PC-9 (cell line): Measurements from ENCODE around the gene ZCCHC10. TPM values are rescaled to one million over a fixed set of nuclear protein-coding genes. Genes with fewer than 3 reads are reported as not detected.
"Not testable (repeated sequence)": the region's sequence is repeated elsewhere in the genome, so short reads cannot be mapped to it uniquely, and the experiment has no call there.

Source experiments
- BruUV-seq: library from RNA; stranded (reverse); fragments of 400-500 nt; replicated peaks from 2 replicates; lab custom pipeline; 2021; lab: Mats Ljungman, UMichigan
- CTCF ChIA-PET: fragments of 300-600 bp; sonication (Branson Sonifier 250); formaldehyde crosslinking; loops from one replicate; lab custom pipeline; 2022; ENCODE audit warnings: antibody characterized with exemption; lab: Charles Lee
- POLR2A ChIA-PET: fragments of 300-600 bp; sonication (Branson Sonifier 250); formaldehyde crosslinking; loops from one replicate; lab custom pipeline; 2022; ENCODE audit warnings: antibody characterized with exemption; ENCODE audit not compliant: unreplicated experiment; lab: Charles Lee
- DNase-seq, 2 experiments: peaks; one replicate each; pipeline versions ENCODE4 v3.0.0 to v3.0.0-alpha.2; 2015 to 2022; ENCODE audit warnings: mixed read lengths in 1 of 2
- H2AFZ ChIP-seq: fragments of 200-600 bp; sonication (generic); 2 replicates; pipeline ENCODE4 v1.8.1; 2017; ENCODE audit warnings: antibody characterized with exemption
- H3F3A ChIP-seq: fragments of 200-600 bp; sonication (generic); 2 replicates; pipeline ENCODE4 v1.8.1; 2017; ENCODE audit warnings: antibody characterized with exemption, mild to moderate bottlenecking, low read depth; ENCODE audit not compliant: insufficient read depth
- H3K27ac ChIP-seq: fragments of 200-600 bp; sonication (generic); 2 replicates; pipeline ENCODE4 v1.6.1; 2016; ENCODE audit warnings: mixed run types
- H3K27me3 ChIP-seq: fragments of 200-600 bp; sonication (generic); 2 replicates; pipeline ENCODE4 v1.6.1; 2016; ENCODE audit warnings: low read depth, mixed run types; ENCODE audit not compliant: insufficient read depth
- H3K36me3 ChIP-seq: fragments of 200-600 bp; sonication (generic); 2 replicates; pipeline ENCODE4 v1.6.1; 2016; ENCODE audit warnings: low read depth, mixed run types
- H3K4me1 ChIP-seq: fragments of 200-600 bp; sonication (generic); replicated peaks from 2 replicates; pipeline ENCODE4 v1.6.1; 2016; ENCODE audit warnings: mixed run types; ENCODE audit not compliant: insufficient read depth
- H3K4me2 ChIP-seq: fragments of 200-600 bp; sonication (generic); 2 replicates; pipeline ENCODE4 v1.6.1; 2017; ENCODE audit warnings: mixed run types
- H3K4me3 ChIP-seq: fragments of 200-600 bp; sonication (generic); 2 replicates; pipeline ENCODE4 v1.6.1; 2016; ENCODE audit warnings: mixed run types
- H3K79me2 ChIP-seq: fragments of 200-600 bp; sonication (generic); 2 replicates; pipeline ENCODE4 v1.6.1; 2017; ENCODE audit warnings: low read depth, mixed run types
- H3K9me2 ChIP-seq: fragments of 200-600 bp; sonication (generic); 2 replicates; pipeline ENCODE4 v1.8.1; 2017; ENCODE audit warnings: mild to moderate bottlenecking; ENCODE audit not compliant: insufficient read depth
- H3K9me3 ChIP-seq: fragments of 200-600 bp; sonication (generic); 2 replicates; pipeline ENCODE4 v1.8.1; 2016; ENCODE audit warnings: low read depth; ENCODE audit not compliant: insufficient read depth
- H4K20me1 ChIP-seq: fragments of 200-600 bp; sonication (generic); 2 replicates; pipeline ENCODE4 v1.8.1; 2017; ENCODE audit not compliant: insufficient read depth
- CTCF ChIP-seq: fragments of 200-600 bp; sonication (generic); conservative IDR thresholded peaks from 2 replicates; pipeline ENCODE4 v1.6.1; 2017; ENCODE audit warnings: mixed run types, antibody characterized with exemption, mild to moderate bottlenecking, moderate library complexity
- EZH2 ChIP-seq: fragments of 200-600 bp; sonication (generic); IDR thresholded peaks from 2 replicates; pipeline ENCODE4 v1.8.0; 2017; ENCODE audit warnings: antibody characterized with exemption, low read depth
- intact Hi-C: fragments of 100-400 bp; cut with micrococcal nuclease; formaldehyde crosslinking; loops from one replicate; pipeline ENCODE4 v1.10.0; 2022; ENCODE audit not compliant: unreplicated experiment
- total RNA-seq: library from RNA; stranded (reverse); gene quantifications from 2 replicates; pipeline ENCODE4 v1.2.3, GENCODE V29; 2021

Gene ZCCHC10
- total RNA-seq, 1 experiment from 2014 or later = 14.9 TPM

GRCh38 chr5:132962429-132963021 is 63.8 kb downstream of the ZCCHC10 start:
- no peaks in the 10 kb centered on the region for H3K36me3 ChIP-seq
- H3K27ac ChIP-seq = peak overlapping the region; percentile 82
- H3K79me2 ChIP-seq = peaks cover 58% of the 10 kb centered on the region
- CTCF ChIA-PET = no interaction called here
- H4K20me1 ChIP-seq = peaks cover 38% of the 10 kb centered on the region
- BruUV-seq = TSS peak; percentile 52
- POLR2A ChIA-PET = interaction anchor here (1.0 kb wide), 1 partner anchor 89 kb away, joined by 3 read pairs; the partner anchor contains the start of gene HSPA4
- TF ChIP-seq EZH2 (no peak), CTCF (no peak)
- no peaks in the 10 kb centered on the region for H3K9me2 ChIP-seq
- H3K4me1 ChIP-seq = peaks cover 23% of the 10 kb centered on the region
- intact Hi-C loops = loop anchor here (2.0 kb wide), 2 partner anchors 64 to 88 kb away; partner anchors contain the start of gene ZCCHC10
- peaks cover 8% of the 10 kb centered on the region for H3F3A ChIP-seq
- H3K4me3 ChIP-seq = peak overlapping the region; percentile 80
- peak overlapping the region; percentile 92 for H2AFZ ChIP-seq
- no peaks in the 10 kb centered on the region for H3K9me3 ChIP-seq
- H3K4me2 ChIP-seq = peak overlapping the region; percentile 96
- DNase-seq = peak; percentile 30 to 50
- H3K27me3 ChIP-seq = no peaks in the 10 kb centered on the region

- Histone ChIP-seq H3K4me3 (peak overlapping the region; percentile 80), H3K36me3 (no peaks in the 10 kb centered on the region), H2AFZ (no peak overlapping the region), H3K9me3 (no peaks in the 10 kb centered on the region), H3K4me1 (peaks cover 23% of the 10 kb centered on the region), H3K27ac (peak overlapping the region; percentile 82), H4K20me1 (peaks cover 42% of the 10 kb centered on the region), H3K9me2 (no peaks in the 10 kb centered on the region), H3K27me3 (no peaks in the 10 kb centered on the region), H3K79me2 (peaks cover 63% of the 10 kb centered on the region), H3F3A (peaks cover 8% of the 10 kb centered on the region), H3K4me2 (peak overlapping the region; percentile 96)
- no peak for DNase-seq
- intact Hi-C loops = loop anchor here (2.0 kb wide), 2 partner anchors 65 to 89 kb away; partner anchors contain the start of gene ZCCHC10
- CTCF ChIA-PET = interaction anchor here (0.6 kb wide), 1 partner anchor 9 kb away, joined by 3 read pairs; no protein-coding TSS in a partner anchor
- BruUV-seq = no TSS peak
- TF ChIP-seq EZH2 (no peak), CTCF (no peak)
- POLR2A ChIA-PET = interaction anchor here (1.0 kb wide), 1 partner anchor 90 kb away, joined by 3 read pairs; the partner anchor contains the start of gene HSPA4
Measured at GRCh38 chr5:132961887-132962286, 64.5 kb downstream of the ZCCHC10 start.

GRCh38 chr5:132961123-132961815 is 65.1 kb downstream of the ZCCHC10 start:
- intact Hi-C loops, BruUV-seq, H3F3A ChIP-seq, H3K9me2 ChIP-seq, H2AFZ ChIP-seq, H3K9me3 ChIP-seq, H3K27me3 ChIP-seq, H3K36me3 ChIP-seq: not testable (repeated sequence)
- CTCF ChIA-PET = interaction anchor here (0.6 kb wide), 1 partner anchor 8 kb away, joined by 3 read pairs; no protein-coding TSS in a partner anchor
- Histone ChIP-seq H3K4me1 (peaks cover 23% of the 10 kb centered on the region), H4K20me1 (peaks cover 48% of the 10 kb centered on the region), H3K4me2 (peak overlapping the region; percentile 96), H3K79me2 (peaks cover 69% of the 10 kb centered on the region), H3K4me3 (peak overlapping the region; percentile 80), H3K27ac (peak overlapping the region; percentile 82)
- POLR2A ChIA-PET = interaction anchor here (0.6 kb wide), 1 partner anchor 43 kb away, joined by 4 read pairs; no protein-coding TSS in a partner anchor
- peak in 1 of 2 experiments; percentile 65 for DNase-seq

- H3K4me2 ChIP-seq, H3K4me3 ChIP-seq, H3K27me3 ChIP-seq, POLR2A ChIA-PET, H2AFZ ChIP-seq, DNase-seq, H3K27ac ChIP-seq, H3K9me2 ChIP-seq, H3K9me3 ChIP-seq, BruUV-seq, intact Hi-C loops: not testable (repeated sequence)
- CTCF ChIA-PET = interaction anchor here (0.7 kb wide), 1 partner anchor 30 kb away, joined by 6 read pairs; no protein-coding TSS in a partner anchor
- Histone ChIP-seq H3F3A (peaks cover 15% of the 10 kb centered on the region; the same call in 1 of the 2 replicates), H4K20me1 (peaks cover 80% of the 10 kb centered on the region), H3K79me2 (peaks cover 93% of the 10 kb centered on the region), H3K4me1 (peaks cover 23% of the 10 kb centered on the region), H3K36me3 (peaks cover 12% of the 10 kb centered on the region)
Measured at GRCh38 chr5:132956166-132956799, 70.1 kb downstream of the ZCCHC10 start.
